DMS 273 treated with DMSO at 0.1 percent for 48 hours (cell line): ENCODE data around the gene C16orf95.
"Not testable (repeated sequence)": the region's sequence is repeated elsewhere in the genome, so short reads cannot be mapped to it uniquely, and the experiment has no call there.

Source experiments
- DNase-seq: peaks from one replicate; lab custom pipeline; 2025; lab: John Stamatoyannopoulos, UW

The C16orf95 gene

DNA sequence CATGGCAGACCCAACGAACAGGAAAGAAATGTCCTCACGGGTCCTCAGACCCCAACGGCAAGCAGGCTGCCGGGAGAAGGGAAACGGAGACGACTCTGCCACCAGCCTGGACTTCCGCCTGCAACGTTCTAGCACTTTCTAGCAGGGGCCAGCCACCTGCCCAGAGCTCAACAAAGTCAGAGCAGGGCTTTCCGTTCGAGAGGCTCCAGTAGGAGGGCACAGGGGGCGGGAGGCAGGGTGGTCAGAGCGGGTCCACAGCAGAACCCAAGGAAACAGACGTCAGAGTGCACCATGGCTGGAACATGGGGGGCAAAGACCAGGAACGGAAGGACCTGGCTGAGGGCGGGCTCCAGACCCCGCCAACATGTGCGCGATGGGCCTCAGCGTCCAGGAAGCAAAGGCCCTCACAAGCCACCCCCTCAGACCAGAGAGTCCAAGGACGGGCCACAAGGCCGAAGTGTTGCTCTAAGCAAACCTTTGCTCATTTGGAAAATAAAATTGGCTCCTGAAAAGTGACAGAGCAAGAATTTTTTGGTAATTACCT, 29.4 kb upstream of the C16orf95 start:
- no peak for DNase-seq

DNA sequence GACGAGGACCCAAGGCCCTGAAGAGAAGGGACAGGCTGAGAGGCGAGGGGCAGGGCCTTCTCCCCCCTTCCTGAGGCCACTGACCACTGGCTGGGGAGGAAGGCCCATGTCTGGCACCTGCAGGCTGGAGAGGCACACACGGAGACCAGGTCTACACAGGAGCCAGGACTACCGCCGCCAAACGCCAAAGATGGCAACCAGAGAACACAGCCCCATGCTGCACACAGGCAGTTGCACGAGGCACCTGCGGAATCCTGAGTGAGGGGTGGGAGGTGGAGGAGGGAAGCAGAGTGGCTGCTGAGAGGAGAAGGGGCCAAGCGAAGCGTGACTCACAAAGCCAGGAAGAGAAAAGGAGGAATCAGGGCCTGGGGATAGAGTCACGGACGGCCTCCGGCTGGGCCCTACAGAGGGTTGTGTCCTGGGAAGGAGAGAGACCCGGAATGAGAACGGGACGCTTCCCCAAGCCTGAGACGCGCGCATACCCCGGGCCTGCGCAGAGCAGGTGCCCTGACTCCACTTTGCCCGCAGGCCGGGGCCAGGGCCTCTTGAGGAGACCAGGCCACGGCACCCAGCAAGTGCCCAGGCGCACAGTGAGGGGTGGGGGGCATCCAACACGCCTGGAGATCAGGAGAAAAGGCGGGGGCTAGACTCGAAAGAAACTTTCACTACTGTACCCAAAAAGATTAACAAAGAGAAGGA, 28.7 kb upstream of the C16orf95 start:
- no peak for DNase-seq

- DNase-seq, result peak; percentile 8
Measured at GRCh38 chr16:87344931-87345631, 27.9 kb upstream of the C16orf95 start.

- no peak for DNase-seq
Measured at GRCh38 chr16:87344165-87344930, 27.2 kb upstream of the C16orf95 start.

DNA sequence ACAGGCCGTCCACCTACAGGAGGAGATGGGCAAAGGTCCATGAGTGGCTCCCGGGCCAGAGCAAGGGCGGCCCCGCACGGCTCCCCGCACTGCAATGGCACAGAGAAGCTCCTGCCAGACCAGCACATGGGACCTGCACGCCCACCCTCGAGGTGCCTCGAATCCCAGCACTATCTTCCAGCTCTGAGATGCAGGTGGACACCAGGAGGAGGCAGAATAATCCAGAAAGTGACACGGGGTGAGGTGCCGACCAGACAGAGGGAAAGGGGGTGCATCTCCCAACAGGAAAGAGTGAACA, 26.5 kb upstream of the C16orf95 start:
- no peak for DNase-seq

DNA sequence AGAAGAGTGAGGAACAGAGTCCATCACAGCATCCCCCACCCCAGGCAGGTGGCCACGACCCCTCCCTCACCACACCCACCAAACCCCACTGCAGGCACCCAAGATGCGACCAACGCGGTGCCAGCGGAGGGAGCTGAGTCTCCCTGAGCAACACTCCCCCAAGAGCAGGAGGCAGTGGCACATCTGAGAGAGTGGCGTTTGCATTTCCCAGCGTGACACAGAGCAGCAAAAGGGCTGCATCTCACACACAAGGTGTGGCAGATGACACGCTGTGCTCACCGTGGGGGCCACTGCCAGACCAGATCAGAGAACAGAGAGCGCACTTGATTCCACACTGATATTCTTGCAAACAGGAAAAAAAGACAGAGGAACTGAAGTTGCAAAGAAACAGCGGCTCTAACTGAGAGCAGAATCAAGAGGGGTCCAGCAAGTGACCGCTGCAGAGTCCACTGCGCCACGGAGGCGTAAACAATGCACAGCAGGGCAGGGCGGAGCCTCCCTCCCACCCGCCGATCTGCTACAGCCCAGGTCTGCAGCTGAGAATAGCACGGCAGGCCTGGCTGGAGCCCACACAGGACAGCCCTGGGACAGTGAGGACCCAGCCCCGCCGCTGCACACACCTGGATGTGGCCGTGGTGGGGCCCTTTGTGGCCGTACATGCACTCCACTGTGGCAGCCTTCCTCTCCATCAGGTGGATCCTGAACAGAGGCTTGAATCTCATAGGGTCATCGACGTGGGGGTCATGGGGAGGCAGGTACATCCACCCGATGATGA, 26.0 kb upstream of the C16orf95 start:
- DNase-seq, result no peak

- no peak for DNase-seq
Measured at GRCh38 chr16:87342504-87342903, 25.3 kb upstream of the C16orf95 start.

DNA sequence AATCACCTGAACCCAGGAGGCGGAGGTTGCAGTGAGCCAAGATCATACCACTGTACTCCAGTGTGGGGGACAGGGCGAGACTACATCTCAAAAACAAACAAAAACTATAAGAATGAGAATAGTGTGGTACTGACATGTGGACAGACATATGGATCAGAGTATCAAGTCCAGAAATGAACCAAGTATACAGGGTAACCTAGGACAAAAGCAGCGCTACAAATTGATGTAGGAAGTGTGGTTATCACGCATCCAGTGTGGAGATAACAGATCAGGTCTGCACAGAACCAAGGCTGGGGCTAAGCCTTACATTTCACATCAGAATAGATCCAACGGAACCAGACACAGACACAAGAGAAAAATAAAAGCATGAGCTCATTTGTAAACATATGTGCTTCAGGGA, 23.0 kb upstream of the C16orf95 start:
- DNase-seq, result no peak

DNA sequence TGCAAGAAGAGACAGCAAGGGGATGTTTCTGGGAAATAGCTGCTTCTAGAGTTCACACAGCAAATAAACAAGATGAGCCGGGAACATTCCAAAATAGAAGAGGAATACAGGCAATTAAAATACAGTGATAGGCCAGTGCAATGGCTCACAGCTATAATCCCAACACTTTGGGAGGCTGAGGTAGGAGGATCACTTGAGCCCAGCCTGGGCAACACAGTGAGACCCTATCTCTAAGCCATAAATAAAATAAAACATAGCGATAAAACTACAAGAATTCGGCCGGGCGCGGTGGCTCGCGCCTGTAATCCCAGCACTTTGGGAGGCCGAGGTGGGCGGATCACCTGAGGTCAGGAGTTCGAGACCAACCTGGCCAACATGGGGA, 22.5 kb upstream of the C16orf95 start:
- not testable (repeated sequence) for DNase-seq

DNA sequence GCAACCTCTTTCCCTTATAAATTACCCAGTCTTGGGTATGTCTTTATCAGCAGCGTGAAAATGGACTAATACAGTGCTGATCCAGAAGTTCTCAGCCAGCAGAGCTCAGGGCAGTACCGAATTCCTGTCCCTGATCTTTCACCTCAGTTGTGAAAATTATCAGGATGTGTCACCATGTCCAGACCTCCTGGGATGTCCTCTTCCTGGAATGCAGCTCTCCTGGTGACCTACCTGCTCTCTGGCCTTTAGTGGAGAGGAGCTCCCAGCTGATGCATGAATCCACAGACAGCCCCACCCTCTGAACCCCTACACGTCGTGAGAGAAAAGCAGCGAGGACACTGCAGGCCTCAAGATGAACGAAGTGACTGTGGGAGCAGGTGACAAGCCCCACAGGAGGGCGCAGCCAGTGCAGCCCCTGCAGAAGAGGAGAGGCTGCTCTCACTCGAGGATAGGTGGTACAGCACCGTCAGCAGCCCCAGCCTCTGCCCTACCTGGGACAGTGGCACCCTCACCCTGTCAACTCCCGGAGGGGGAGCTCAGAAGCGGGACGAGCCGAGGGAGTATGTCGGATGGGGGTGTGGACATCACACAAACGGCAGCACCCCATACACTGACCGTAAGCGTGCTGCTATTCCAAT, 22.0 kb upstream of the C16orf95 start:
- no peak for DNase-seq

DNA sequence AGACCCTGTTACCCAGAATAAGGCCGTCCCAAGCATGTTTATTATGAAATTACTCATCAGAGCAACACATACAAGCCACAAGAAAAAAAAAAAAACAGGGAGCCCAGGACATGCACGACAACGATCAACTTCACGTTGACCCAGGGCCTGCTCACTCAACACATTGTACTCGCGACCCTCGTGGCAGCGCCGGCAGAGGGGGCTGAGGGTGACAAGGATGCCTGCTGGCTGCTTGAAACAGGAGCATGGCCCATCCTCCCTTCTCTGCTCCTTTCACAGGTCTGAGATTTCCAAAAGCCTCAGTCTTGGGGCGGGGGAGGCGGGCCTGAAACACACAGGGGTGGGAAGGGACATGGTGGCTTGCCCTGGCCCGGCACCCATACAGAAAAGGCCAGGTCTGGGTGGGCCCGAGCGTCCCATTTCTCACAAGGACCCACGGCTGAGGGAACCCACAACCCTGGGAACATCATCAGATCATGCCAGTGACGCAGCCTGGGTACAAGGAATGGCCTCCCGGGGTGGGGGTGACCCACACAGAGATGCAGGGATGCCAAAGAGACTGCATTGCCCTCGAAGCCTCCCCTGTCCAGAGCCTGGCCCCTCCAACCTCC, 21.1 kb upstream of the C16orf95 start:
- no peak for DNase-seq

DNA sequence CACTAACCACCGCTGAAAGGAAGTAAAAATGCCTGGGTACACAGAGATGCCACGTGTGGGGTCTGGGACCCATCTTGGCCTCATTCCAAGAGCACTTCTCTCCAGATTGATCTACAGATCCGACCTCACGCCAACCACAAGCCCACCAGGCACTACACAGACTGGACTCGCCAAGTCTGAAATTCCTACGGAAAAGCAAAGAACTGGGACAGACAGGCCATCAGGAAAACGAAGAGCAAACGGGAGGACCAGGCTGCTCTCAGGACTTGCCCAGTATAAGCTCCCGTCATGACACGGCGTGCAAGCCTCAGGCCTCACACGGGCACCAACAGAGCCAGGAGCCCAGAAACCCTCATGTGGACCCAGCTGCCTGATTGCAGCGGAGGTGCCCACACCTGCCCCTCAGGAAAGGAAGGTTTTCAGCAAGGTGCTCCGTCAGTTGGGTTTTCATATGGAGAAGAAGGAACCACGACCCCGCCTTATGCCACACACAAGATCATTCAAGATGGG, 20.1 kb upstream of the C16orf95 start:
- DNase-seq, result no peak

DNA sequence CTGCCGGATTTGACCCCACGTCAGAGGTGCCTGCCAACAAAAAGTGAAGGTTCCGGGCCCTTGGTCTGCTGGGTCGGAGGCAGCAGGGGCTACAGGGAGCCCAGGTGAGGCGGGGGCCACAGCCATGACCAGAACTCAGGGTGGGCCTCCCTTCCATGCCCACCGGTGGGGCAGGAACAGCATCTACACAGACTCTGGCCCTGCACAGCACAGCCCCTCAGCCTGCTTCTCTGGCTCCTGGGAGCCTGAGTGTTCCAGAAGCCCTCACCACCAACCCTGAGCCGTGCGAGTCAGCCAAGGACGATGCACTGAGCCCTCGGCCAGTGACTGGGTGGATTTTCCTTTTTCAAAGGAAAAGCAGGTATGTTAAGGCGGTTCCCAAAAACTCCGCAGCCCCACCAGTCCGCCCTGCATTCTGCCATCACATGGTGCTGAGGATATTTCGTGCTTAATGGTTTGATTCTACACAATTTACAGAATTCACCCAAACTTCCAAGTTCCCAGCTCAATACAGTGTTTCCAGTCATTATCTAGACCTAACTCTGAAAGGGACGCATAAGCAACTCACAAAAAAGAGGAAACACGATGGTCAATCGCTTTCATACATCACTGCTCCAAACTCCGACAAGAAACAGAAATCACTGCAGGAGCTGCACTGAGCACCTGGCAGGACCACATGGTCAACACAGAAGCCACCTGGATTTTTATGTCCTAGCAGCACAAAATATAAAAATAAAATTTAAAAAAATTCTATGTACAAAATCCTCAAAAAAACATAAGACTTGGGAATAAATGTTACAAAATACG, 19.4 kb upstream of the C16orf95 start:
- DNase-seq, result no peak

DNA sequence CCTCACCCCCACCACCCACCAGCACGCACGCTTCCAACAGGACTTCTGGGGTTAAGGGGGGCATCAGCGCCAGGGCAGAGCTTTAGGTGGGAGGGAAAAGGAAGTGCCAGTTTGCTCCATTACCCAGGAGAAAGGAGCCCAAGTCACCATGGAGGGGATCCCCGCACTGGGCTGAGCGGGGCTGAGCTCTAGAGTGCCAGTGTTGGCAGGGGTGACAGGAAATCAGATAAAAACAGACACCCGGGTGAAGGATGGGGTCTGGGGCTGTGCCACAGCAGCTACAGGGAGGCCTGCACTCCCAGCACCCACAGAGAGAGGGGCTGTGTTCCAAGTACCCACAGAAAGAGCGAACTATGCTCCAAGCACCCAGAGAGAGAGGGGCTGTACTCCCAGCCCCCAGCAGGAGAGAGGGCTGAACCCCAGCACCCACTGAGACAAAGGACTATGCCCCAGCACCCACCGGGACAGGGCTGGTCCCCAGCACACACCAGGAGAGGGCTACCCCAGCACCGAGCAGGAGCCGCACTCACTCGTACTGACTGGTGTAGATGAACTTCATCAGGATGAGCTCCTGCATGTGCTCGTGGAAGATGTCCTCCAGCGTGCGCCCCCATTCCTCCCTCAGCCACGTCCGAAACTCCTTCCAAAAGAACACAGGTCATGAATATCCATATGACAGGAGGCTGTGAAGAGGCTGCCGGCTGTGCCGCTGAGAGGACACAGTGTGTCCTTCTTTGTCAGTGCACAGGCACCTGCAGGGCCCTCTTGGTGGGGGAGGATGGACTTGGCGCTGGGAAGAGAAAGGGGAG, 18.6 kb upstream of the C16orf95 start:
- no peak for DNase-seq

GRCh38 chr16:87334651-87335624, 17.7 kb upstream of the C16orf95 start:
- DNase-seq, result no peak

DNA sequence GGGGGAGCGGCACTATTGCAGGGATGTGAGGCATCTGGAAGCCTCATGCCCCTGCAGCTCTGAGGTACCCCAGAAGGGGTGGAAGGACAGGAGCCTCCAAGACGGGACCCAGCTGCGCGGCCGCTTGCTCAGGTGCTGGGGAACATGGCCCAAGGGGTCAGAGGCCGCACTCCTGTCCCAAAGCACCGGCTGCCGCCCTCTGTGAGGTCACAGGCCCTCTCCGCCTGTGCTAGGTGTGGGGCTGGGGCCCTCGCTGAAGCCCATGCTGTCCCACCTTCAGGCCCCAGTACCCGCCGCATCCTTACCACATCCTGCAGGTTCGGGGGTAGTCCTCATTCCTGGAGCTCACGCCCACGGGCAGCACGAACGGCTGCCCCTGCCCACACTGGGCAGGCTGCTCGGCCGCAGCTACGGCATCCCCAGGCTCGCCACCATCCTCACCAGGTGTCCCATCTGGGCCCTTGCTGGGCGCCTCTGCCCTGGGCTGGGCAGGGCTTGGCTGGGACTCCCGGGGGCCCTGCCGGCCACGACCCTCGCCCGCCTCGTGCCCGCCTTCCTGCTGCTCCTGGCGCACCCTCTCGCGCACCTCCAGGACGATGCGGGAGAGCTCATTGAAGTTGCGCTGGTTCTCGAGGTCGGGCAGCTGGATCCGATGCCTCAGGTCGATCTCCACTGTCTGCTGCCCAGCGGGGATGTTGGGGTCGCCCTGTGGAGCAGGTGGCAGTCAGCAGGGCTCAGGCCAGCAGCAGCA, 16.6 kb upstream of the C16orf95 start:
- DNase-seq, result no peak

DNA sequence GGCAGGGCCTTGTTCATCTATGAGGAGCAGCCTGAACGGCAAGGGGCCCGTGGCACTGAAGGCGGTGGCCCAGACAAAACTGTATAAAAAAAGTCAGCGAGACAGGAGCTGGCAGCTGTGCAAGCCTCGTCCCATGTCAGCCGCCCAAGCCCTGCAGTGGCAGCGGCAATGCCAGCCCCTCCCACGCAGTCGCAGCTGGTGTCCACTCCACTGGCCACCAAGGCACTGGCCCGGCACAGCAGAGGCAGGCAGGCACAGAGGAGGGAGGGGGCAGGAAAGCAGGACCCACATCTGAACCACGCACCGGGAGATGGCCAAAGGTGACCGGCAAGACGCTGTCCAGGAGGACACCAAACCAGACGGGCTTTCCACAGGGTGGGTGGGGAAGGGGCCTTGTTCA, 15.9 kb upstream of the C16orf95 start:
- no peak for DNase-seq
